NCI-H2196 (cell line): Measurements from ENCODE around the gene HOXA13.

Source experiments
- DNase-seq: peaks from one replicate; lab custom pipeline; 2025; ENCODE audit not compliant: unreplicated experiment; lab: John Stamatoyannopoulos, UW

Gene HOXA13

GRCh38 chr7:27171325-27171636 lies 28.6 kb downstream of the HOXA13 start:
- DNase-seq = no peak

GRCh38 chr7:27170426-27171324 lies 29.2 kb downstream of the HOXA13 start:
- DNase-seq = no peak

GRCh38 chr7:27169658-27170425 lies 30.0 kb downstream of the HOXA13 start:
- DNase-seq = no peak

- no peak for DNase-seq
Measured at GRCh38 chr7:27168265-27168947, 31.5 kb downstream of the HOXA13 start.

- DNase-seq = no peak
Measured at GRCh38 chr7:27167916-27168264, 32.0 kb downstream of the HOXA13 start.

GRCh38 chr7:27166531-27167505 lies 33.1 kb downstream of the HOXA13 start:
- no peak for DNase-seq

- DNase-seq = no peak
Measured at GRCh38 chr7:27165996-27166530, 33.8 kb downstream of the HOXA13 start.

- DNase-seq = no peak
Measured at GRCh38 chr7:27165089-27165995, 34.5 kb downstream of the HOXA13 start, which contains the start of gene HOXA9. Gene HOXA9, minus strand, starts transcription at chr7:27165537. Its CDS starts 80 bp downstream, at chr7:27165457.

- DNase-seq = no peak
Measured at GRCh38 chr7:27164367-27165088, 35.4 kb downstream of the HOXA13 start.

- no peak for DNase-seq
Measured at GRCh38 chr7:27164045-27164366, 35.9 kb downstream of the HOXA13 start.

GRCh38 chr7:27163288-27164044 lies 36.4 kb downstream of the HOXA13 start:
- DNase-seq = no peak

GRCh38 chr7:27162561-27163287 lies 37.2 kb downstream of the HOXA13 start:
- no peak for DNase-seq

- no peak for DNase-seq
Measured at GRCh38 chr7:27161721-27162560, 38.0 kb downstream of the HOXA13 start.

GRCh38 chr7:27161214-27161720 lies 38.6 kb downstream of the HOXA13 start:
- no peak for DNase-seq

- peak; percentile 79 for DNase-seq
Measured at GRCh38 chr7:27160546-27161213, 39.2 kb downstream of the HOXA13 start.

GRCh38 chr7:27160145-27160545 lies 39.7 kb downstream of the HOXA13 start:
- no peak for DNase-seq
